HL-60 (cell line): ENCODE data around the gene SIPA1.

Experiments
- CTCF ChIP-seq: IDR thresholded peaks from one replicate; pipeline ENCODE4 v1.5.1; 2011; ENCODE audit warnings: low read length, control low read depth, inconsistent platforms; ENCODE audit not compliant: insufficient read depth
- POLR2AphosphoS5 ChIP-seq: IDR thresholded peaks from 2 replicates; pipeline ENCODE4 v1.6.1; 2012; ENCODE audit warnings: low read depth

GRCh38 chr11:65658174-65659021 lies 20.5 kb downstream of the SIPA1 start:
- TF ChIP-seq POLR2AphosphoS5 (no peak), CTCF (no peak)
